Caki2 (cell line): ENCODE data around the gene GYPE. TPM values are rescaled to one million over a fixed set of nuclear protein-coding genes. Genes with fewer than 3 reads are reported as not detected.
A peak's percentile ranks its signal among the peaks of the same experiment; 100 is the strongest.
"Not testable (repeated sequence)": the region's sequence is repeated elsewhere in the genome, so short reads cannot be mapped to it uniquely, and the experiment has no call there.

ENCODE experiments used
- DNase-seq: peaks from one replicate; pipeline ENCODE4 v3.0.0-alpha.2; 2015; ENCODE audit warnings: low read depth
- in situ Hi-C: cut with HindIII; loops from 2 replicates; pipeline ENCODE4 v1.10.0; 2016; ENCODE audit warnings: low sequenced_read_pairs, low pct_unique_long_range_greater_than_20kb, mixed read lengths
- total RNA-seq: library from RNA; depleted of rRNA; stranded (reverse); fragments of >200 nt; shearing (Covaris generic); gene quantifications from 2 replicates; pipeline ENCODE4 v1.2.3, GENCODE V29; 2014; ENCODE audit warnings: low replicate concordance

The GYPE gene
- total RNA-seq, 1 experiment from 2014 or later, result not detected

- no peak for DNase-seq
- in situ Hi-C loops, result no loop called here
Measured at GRCh38 chr4:143882892-143883291, 22.5 kb downstream of the GYPE start.

GRCh38 chr4:143879561-143879960 lies 25.8 kb downstream of the GYPE start:
- in situ Hi-C loops, DNase-seq: not testable (repeated sequence)

GRCh38 chr4:143875357-143875756 lies 30.0 kb downstream of the GYPE start:
- in situ Hi-C loops, result not testable (repeated sequence)

GRCh38 chr4:143870523-143871268 lies 34.7 kb downstream of the GYPE start:
- in situ Hi-C loops, DNase-seq: not testable (repeated sequence)

More at GRCh38 chr4:143875357-143875756, 30.0 kb downstream of the GYPE start:
- DNase-seq, result not testable (repeated sequence)

DNA sequence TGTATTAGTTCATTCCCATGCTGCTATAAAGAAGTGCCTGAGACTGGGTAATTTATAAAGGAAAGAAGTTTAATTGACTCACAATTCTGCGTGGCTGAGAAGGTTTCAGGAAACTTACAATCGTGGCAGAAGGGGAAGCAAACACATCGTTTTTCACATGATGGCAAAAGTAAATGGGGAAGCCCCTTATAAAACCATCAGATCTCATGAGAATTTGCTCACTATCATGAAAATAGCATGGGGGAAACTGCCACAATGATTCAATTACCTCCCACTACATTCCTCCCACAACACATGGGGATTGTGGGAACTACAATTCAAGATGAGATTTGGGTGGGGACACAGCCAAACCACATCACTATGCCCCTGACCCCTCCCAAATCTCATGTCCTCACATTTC lies 35.4 kb downstream of the GYPE start:
- in situ Hi-C loops, DNase-seq: not testable (repeated sequence)

GRCh38 chr4:143862716-143863115 lies 42.6 kb downstream of the GYPE start:
- in situ Hi-C loops, DNase-seq: not testable (repeated sequence)

DNA sequence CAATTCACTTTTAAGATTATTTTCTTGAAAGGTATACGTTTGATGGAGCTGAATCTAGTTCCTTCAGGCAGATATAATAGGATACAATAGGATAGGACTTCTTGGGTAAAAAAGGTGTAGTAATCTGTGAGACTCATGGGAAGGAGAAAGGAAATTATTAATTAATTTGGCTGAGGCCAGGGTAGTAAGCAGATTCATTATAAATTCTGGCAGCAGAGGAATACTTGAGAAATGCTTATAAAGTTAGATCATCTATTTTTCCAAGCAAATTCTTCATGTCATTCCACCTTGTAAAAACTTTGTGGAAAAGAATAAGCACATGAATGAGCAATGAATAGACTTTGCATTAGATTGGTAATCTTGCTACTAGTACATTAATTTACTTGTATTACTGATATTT lies 46.9 kb downstream of the GYPE start:
- in situ Hi-C loops, result no loop called here
- DNase-seq, result peak; percentile 2

- DNase-seq, in situ Hi-C loops: not testable (repeated sequence)
Measured at GRCh38 chr4:143857391-143858336, 47.7 kb downstream of the GYPE start.

GRCh38 chr4:143856017-143856557 lies 49.3 kb downstream of the GYPE start:
- in situ Hi-C loops, DNase-seq: not testable (repeated sequence)

- DNase-seq, in situ Hi-C loops: not testable (repeated sequence)
Measured at GRCh38 chr4:143854645-143855044, 50.7 kb downstream of the GYPE start.

GRCh38 chr4:143849296-143849695 lies 56.1 kb downstream of the GYPE start:
- in situ Hi-C loops, DNase-seq: not testable (repeated sequence)

- DNase-seq, in situ Hi-C loops: not testable (repeated sequence)
Measured at GRCh38 chr4:143843506-143843832, 61.9 kb downstream of the GYPE start.

GRCh38 chr4:143842624-143843505 lies 62.5 kb downstream of the GYPE start:
- in situ Hi-C loops, DNase-seq: not testable (repeated sequence)

GRCh38 chr4:143839413-143839812 lies 65.9 kb downstream of the GYPE start:
- DNase-seq, in situ Hi-C loops: not testable (repeated sequence)

DNA sequence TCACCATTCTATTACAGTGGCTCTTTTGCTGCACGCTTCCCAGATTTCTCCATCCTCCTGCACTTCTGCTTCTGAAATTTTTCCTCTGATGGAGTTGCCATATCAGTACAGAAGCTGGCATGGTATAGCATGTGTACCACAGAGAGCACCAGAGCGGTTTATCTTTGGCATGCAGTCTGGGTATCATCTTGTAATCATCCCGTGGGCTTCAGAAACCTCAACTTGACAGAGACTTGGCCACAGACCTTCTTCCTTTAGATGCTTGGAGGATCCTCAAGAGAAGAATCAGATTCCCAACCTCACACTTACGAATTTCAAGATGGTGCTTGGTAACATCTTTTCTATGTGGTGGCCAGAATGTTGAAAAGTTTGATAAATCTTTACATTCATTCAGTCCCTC lies 71.2 kb downstream of the GYPE start:
- DNase-seq, in situ Hi-C loops: not testable (repeated sequence)

DNA sequence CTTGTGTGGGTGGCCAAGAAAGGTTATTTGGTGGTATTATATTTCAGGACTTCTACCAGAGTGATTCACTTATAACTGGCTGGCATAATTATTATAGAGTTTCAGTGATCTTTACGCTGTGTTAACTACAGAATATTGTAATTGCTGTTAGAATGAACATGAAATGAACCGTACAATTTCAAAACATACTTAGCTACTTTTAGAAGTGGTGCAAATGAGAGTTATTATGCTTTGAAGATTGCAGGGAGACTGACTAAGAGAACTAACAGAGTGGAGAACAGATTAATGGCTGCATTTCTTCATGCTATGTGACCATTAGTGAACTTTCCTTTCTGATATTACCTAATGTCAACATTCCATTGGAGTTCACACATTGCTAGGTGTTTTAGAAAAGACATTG lies 71.7 kb downstream of the GYPE start:
- in situ Hi-C loops, result not testable (repeated sequence)
- DNase-seq, result peak; percentile 16

GRCh38 chr4:143830576-143830975 lies 74.8 kb downstream of the GYPE start:
- DNase-seq, in situ Hi-C loops: not testable (repeated sequence)

DNA sequence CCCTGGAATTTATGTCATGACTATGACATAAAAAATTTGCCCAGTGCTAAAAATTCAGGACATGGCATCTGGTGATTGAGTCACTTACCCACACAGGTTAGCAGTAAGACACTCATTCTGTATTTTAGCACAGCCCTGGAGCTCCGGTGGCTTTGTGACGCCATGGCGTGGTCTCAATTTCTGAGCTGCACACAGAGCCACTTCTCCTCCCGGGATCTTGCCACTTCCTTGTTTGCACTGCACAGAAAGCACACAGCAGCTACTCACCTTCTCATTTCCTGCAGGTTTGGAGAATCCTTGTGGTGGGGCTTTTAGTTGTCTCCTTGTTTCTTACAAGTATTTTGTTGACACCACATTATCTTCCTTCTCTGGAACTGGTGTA lies 76.1 kb downstream of the GYPE start:
- in situ Hi-C loops, DNase-seq: not testable (repeated sequence)
